ENCODE results near the gene SLC9A7.
A peak's percentile ranks its signal among the peaks of the same experiment; 100 is the strongest.

Gene SLC9A7

DNA sequence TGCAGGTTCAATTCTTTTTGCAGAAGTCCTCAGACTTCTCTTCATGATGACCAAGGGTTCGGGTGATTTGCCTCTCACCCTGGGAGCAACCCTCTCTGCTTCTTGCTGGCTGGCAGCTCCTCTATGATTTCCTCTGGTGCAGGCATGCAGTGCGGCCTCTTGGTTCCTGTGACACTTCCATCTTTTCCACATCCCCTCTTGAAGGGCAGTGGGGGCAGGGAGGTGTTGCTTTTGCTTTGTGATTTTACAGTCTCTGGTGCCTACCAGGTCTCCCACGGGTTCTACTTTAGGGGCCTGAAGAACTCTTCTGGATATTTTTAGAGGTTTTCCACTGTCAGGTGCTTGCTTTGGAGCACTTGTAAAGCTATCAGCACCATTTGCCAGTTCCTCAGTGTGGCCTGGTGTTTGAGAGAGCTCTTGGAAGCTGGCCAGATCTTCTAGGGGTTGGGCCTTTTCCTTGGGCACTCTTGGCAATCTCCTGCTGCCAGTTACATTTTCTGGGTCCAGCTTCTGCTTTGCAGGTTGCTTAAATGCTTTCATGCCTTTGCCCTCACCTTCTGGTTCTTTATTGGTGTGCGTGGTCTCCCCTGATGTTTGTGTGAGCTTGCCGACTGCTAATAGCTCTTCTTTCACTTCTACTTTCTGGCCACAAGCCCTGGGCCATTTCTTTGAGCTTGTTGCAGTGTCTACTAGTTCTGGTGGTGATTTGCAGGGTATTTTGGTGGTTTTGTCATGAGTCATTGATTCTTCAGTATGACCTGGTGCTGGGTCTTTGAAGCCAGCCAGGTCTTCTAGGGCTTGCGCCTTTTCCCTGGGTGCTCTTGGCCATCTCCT lies 196.9 kb downstream of the SLC9A7 start:
- TF ChIP-seq, protein P1, sequence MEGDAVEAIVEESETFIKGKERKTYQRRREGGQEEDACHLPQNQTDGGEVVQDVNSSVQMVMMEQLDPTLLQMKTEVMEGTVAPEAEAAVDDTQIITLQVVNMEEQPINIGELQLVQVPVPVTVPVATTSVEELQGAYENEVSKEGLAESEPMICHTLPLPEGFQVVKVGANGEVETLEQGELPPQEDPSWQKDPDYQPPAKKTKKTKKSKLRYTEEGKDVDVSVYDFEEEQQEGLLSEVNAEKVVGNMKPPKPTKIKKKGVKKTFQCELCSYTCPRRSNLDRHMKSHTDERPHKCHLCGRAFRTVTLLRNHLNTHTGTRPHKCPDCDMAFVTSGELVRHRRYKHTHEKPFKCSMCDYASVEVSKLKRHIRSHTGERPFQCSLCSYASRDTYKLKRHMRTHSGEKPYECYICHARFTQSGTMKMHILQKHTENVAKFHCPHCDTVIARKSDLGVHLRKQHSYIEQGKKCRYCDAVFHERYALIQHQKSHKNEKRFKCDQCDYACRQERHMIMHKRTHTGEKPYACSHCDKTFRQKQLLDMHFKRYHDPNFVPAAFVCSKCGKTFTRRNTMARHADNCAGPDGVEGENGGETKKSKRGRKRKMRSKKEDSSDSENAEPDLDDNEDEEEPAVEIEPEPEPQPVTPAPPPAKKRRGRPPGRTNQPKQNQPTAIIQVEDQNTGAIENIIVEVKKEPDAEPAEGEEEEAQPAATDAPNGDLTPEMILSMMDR (IDR thresholded peaks at IDR 0.05; ENCODE audit: borderline replicate concordance, control extremely low read depth, extremely low read depth, insufficient read depth, missing control alignments) = no peak
- DNase-seq (ENCODE audit: low spot score) = peak; percentile 74
- in situ Hi-C loops (cut with MboI; ENCODE audit: low sequenced_read_pairs, unreplicated experiment) = no loop called here

DNA sequence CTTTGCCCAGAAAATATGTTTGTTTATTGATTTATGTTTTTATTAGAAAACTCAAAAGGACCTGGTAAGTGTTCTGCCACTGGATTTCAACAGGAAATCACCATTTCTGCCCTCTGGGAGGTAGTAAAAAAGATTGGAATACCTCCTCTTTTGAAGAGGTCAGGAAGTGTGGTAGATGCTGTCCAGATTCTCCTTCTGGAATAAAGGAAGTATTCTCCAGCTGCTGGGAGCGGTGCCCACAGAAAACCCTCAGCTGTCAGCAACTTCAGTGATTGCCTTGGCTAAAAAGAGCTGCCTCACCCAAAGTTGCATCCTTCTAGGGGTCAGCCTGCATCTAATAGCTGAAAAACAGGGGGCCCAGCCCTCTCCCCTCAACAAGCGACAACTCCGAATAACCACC lies 199.9 kb downstream of the SLC9A7 start:
- in situ Hi-C loops (cut with MboI; ENCODE audit: low sequenced_read_pairs, unreplicated experiment) = loop anchor here (10.0 kb wide), 1 partner anchor 236 kb away; no protein-coding TSS in a partner anchor
- no peak for DNase-seq (ENCODE audit: low spot score)
- TF ChIP-seq, protein P1 (IDR thresholded peaks at IDR 0.05; ENCODE audit: borderline replicate concordance, control extremely low read depth, extremely low read depth, insufficient read depth, missing control alignments) = no peak

DNA sequence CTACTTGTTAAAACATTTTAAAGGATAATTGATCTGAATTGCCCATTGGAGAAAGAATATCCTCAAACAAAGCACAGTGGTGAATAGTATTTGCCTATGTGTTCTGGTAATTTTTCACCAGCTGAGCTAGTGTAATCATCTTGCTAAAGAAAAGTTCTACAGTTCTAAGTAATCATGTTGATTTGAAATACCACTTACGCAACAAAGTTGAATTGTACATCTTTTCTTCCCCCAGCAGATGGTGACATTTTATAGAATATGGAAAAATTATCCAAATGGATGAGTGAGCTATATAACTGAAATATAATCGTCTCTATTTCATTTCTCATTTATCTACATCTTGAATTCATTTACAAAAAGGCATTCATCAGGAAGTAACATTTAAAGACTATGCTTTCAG lies 204.0 kb downstream of the SLC9A7 start:
- TF ChIP-seq, protein P1 (IDR thresholded peaks at IDR 0.05; ENCODE audit: borderline replicate concordance, control extremely low read depth, extremely low read depth, insufficient read depth, missing control alignments) = no peak
- in situ Hi-C loops (cut with MboI; ENCODE audit: low sequenced_read_pairs, unreplicated experiment) = loop anchor here (10.0 kb wide), 1 partner anchor 240 kb away; no protein-coding TSS in a partner anchor
- DNase-seq (ENCODE audit: low spot score) = no peak

DNA sequence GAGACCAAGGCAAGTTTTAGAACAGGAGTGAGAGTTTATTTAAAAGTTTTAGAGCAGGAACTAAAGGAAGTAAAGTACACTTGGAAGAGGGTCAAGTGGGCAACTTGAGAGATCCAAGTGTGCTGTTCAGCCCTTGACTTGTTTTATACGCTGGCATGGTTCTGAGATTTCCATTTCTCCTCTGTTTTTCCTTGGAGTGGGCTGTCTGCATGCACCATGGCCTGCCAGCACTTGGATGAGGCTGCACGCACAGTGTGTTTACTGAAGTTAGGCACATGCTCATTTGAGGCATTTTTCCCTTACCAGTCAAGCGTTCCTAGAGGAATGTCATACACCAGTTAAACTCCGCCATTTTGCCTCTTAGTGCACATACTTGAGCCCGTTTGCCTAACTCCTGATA lies 205.0 kb downstream of the SLC9A7 start:
- TF ChIP-seq, protein P1 (IDR thresholded peaks at IDR 0.05; ENCODE audit: borderline replicate concordance, control extremely low read depth, extremely low read depth, insufficient read depth, missing control alignments) = no peak
- in situ Hi-C loops (cut with MboI; ENCODE audit: low sequenced_read_pairs, unreplicated experiment) = loop anchor here (10.0 kb wide), 1 partner anchor 241 kb away; no protein-coding TSS in a partner anchor
- no peak for DNase-seq (ENCODE audit: low spot score)

DNA sequence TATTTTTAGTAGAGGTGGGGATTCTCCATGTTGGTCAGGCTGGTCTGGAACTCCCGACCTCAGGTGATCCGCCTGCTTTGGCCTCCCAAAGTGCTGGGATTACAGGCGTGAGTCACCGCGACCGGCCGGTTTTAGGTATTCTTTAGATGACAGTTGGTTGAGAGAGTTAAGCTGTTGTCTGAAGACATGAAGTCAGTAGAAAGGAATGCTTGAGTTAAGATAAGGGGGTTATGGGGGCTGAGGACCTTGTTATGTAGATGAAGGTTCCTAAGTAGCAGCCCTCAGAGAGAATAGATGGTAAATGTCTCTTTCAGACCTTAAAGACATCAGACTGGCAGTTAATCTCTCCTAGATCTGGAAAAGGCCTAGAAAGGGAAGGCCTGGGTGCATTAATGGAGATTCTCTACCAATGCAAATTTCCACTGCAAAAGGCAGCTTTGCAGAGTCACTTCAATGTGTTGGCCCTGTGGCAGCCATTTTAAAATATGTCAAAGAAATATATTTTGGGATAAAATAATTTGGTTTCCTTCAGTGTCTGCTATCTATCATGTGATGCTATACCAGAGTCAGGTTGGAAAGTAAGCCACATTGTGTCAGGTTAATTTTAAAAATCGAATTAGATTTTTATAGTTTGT lies 207.3 kb downstream of the SLC9A7 start:
- no peak for DNase-seq (ENCODE audit: low spot score)

DNA sequence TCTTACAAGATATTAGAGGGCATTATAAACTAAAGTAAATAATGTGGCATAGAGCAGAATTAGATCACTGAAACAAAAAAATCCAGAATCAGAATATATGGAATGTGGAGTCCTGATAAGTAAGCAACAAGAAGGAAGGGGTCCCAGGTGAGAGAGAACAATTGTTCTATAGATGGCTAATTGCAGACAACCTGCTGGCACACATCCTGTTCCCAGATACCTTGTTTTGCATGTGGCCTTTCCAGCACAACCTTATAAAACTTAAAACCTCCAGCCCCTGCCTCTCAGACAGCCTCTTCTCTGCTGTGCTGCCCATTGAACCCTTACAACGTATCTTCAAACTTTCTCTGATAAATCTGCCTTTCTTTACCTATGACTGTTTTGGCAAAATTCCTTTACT lies 209.0 kb downstream of the SLC9A7 start:
- in situ Hi-C loops (cut with MboI; ENCODE audit: low sequenced_read_pairs, unreplicated experiment) = loop anchor here (10.0 kb wide), 1 partner anchor 245 kb away; no protein-coding TSS in a partner anchor
- TF ChIP-seq, protein P1 (IDR thresholded peaks at IDR 0.05; ENCODE audit: borderline replicate concordance, control extremely low read depth, extremely low read depth, insufficient read depth, missing control alignments) = no peak
- DNase-seq (ENCODE audit: low spot score) = no peak

More for the DNA sequence above, 207.3 kb downstream of the SLC9A7 start:
- in situ Hi-C loops (cut with MboI; ENCODE audit: low sequenced_read_pairs, unreplicated experiment) = loop anchor here (10.0 kb wide), 1 partner anchor 243 kb away; no protein-coding TSS in a partner anchor
- TF ChIP-seq, protein P1 (IDR thresholded peaks at IDR 0.05; ENCODE audit: borderline replicate concordance, control extremely low read depth, extremely low read depth, insufficient read depth, missing control alignments) = no peak
